HS-27A (cell line): ENCODE data around the gene CCDC9.
"Not testable (repeated sequence)": the region's sequence is repeated elsewhere in the genome, so short reads cannot be mapped to it uniquely, and the experiment has no call there.

Experiments used
- DNase-seq: peaks from one replicate; pipeline ENCODE4 v3.0.0-alpha.2; 2012; ENCODE audit warnings: low read depth, missing footprints

Gene CCDC9

GRCh38 chr19:47300867-47301266 lies 44.5 kb downstream of the CCDC9 start:
- not testable (repeated sequence) for DNase-seq

- DNase-seq: no peak
These were observed 45.9 kb downstream of the CCDC9 start for GRCh38 chr19:47302249-47302648.

DNA sequence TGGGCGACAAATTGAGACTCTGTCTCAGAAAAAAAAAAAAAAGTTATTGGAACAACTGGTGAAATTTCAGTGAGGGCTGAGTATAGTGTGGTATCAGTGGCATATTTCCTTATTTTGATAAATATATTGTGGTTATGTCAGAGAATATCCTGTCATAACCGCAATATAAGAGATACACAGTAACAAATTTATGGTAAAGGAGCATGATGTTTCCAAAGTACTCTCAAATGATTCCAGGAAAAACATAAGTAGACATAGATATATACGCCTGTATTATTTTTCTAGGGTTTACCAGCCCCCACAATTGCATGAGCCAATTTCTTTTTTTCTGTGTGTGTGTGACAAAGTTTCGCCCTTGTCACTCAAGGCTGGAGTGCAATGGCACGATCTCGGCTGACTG lies 47.6 kb downstream of the CCDC9 start:
- no peak for DNase-seq

DNA sequence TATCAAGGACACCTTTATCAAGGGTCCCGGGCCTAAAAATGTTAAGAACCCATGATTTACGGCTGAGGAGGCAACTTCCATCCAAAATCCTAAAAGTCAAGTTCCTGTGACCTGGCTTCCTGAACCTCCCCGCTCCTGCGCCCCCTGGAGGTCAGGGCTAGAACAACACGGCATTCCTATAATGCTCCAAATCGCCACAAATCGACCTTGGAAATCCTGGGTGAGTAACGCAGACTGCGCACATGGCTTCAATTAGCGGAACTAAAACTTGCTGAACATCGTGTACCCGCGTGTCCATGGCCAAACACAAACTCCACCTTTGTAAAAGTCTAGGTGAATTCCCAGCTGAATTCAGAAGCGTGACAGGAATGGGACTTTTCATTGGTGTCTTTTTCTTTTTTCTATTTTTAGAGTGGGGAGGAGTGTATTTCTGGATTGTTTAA lies 49.0 kb downstream of the CCDC9 start:
- peak; percentile 62 for DNase-seq

GRCh38 chr19:47306303-47306702 lies 50.0 kb downstream of the CCDC9 start:
- DNase-seq: no peak

- no peak for DNase-seq
These were observed 52.7 kb downstream of the CCDC9 start for GRCh38 chr19:47309038-47309437.

GRCh38 chr19:47309608-47310007 lies 53.3 kb downstream of the CCDC9 start, which contains the start of gene C5AR1:
TSS of gene C5AR1 (plus strand) at chr19:47309861. CDS start at chr19:47309896, 35 bp downstream.
- no peak for DNase-seq

DNA sequence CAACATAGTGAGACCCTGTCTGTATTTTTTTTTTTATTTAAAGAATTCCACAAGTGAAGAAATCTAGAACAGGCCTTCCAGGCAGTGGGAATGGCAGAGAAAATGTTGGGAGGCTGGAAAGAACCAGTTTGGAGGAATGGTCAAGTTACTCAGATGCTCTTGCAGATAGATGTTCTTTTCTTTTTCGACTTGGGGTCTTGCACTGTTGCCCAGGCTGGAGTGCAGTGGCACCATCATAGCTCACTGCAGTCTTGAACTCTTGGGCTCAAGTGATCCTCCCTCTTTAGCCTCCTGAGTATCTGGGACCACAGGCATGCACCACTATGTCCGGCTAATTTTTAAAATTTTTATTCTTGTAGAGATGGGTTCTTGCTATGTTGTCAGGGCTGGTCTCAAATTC lies 54.0 kb downstream of the CCDC9 start:
- no peak for DNase-seq

- DNase-seq: no peak
These were observed 54.5 kb downstream of the CCDC9 start for GRCh38 chr19:47310819-47311218.

- no peak for DNase-seq
These were observed 56.2 kb downstream of the CCDC9 start for GRCh38 chr19:47312366-47313006.

DNA sequence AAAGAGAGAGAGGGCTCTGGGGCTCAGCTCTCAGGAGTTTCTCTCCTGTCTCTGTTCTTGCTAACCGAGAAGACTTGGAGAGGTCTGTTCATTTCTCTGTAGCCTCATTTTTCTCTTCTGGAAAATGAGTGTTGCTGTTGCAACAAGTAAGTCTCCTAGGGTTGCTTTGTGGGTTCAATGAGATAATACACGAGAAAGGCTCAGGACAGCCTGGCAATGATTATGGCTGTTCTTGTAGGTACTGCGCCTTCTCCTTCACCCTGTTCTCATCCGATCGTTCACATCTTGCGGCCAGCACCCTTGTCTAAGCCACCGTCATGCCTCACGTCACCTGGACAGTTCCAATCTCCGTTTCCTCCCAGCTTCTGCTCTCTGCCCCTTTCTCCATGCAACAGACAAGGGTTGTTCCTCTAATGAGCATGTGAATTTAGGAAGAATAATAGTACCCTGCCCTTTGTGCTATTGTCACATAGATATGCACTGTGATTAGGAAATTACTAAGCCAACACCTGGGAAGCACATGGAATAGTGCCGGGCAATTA lies 57.5 kb downstream of the CCDC9 start:
- DNase-seq: no peak

DNA sequence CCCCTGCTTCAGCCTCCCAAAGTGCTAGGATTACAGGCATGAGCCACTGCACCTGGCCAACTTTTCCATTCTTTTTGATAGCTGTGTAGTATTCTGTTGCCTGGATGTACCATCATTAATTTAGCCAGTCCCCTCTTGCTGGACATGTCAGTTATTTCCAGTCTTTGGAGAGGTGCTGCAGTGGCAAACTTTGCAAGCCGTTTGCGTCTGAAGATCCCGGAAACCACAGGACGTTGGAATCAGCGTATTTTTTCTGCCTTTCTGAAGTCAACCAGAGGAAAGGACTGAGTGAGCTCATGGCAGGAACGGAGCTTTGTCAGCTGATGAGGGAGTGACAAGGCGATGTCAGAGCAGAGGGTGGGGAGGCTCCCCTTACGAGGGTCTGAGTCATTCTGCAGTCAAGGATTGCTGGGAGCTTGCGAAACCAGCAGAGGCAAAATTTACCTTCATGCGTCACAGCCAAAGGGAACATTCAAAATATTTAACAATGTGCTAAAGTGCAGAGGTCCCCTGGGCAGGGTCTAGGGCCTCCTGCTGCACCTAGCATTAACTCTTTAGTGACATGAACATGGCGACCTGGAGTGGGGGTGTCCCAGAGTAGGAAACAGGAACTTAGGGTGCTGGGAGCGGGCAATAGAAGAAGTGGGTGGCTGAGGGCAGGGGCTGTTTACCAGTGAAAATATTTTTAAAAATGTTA lies 58.9 kb downstream of the CCDC9 start:
- DNase-seq: peak; percentile 75

GRCh38 chr19:47316513-47316912 lies 60.2 kb downstream of the CCDC9 start:
- DNase-seq: no peak

DNA sequence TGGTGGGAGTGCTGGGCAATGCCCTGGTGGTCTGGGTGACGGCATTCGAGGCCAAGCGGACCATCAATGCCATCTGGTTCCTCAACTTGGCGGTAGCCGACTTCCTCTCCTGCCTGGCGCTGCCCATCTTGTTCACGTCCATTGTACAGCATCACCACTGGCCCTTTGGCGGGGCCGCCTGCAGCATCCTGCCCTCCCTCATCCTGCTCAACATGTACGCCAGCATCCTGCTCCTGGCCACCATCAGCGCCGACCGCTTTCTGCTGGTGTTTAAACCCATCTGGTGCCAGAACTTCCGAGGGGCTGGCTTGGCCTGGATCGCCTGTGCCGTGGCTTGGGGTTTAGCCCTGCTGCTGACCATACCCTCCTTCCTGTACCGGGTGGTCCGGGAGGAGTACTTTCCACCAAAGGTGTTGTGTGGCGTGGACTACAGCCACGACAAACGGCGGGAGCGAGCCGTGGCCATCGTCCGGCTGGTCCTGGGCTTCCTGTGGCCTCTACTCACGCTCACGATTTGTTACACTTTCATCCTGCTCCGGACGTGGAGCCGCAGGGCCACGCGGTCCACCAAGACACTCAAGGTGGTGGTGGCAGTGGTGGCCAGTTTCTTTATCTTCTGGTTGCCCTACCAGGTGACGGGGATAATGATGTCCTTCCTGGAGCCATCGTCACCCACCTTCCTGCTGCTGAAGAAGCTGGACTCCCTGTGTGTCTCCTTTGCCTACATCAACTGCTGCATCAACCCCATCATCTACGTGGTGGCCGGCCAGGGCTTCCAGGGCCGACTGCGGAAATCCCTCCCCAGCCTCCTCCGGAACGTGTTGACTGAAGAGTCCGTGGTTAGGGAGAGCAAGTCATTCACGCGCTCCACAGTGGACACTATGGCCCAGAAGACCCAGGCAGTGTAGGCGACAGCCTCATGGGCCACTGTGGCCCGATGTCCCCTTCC lies 63.9 kb downstream of the CCDC9 start:
- no peak for DNase-seq
